Activated CD4-positive, CD25-positive, alpha-beta regulatory T cell treated with anti-CD3 and anti-CD28 coated beads, Interleukin-2, amount 50 U/mL, for 16 hours (primary cell): ENCODE results near the gene C11orf98.
A peak's percentile ranks its signal among the peaks of the same experiment; 100 is the strongest.
"Not testable (repeated sequence)": the region's sequence is repeated elsewhere in the genome, so short reads cannot be mapped to it uniquely, and the experiment has no call there.

ENCODE experiments used
- DNase-seq: peaks from one replicate; pipeline ENCODE4 v3.0.0-alpha.2; 2020; ENCODE audit warnings: low read depth, low spot score

The C11orf98 gene

DNA sequence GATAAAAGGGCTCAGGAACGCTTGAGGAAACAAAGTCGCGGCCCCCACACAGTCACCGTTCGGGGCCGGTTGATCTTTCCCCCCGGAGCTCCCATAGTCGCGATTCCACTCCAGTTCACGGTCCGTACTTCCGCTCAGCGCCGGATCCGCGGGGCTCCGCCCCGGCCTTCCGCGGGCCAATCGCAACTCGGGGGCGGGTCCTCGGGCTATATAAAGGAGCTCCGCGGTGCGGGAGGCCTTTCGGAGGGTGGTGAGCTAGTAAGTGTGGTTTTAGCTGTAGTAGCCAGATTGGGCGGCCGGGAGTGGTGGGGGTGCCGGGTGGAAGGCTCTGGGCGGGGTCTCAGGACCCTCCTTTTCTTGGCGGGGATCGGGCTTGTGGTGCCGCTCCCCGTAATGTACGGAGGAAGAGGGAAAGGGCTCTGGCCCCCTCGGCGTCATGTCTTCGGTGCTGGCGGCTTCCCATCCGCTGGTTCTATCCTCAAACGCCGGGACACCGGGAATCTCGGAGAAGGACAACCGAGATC, at the start of gene C11orf98, which contains the start of gene CSKMT:
Gene C11orf98 (minus strand): TSS at position 136 of the 524 bp plus-strand sequence. CDS start 41 bp downstream, at position 95.
Gene CSKMT (plus strand): TSS at position 238 of the 524 bp plus-strand sequence. CDS start 568 bp downstream, outside the sequence.
- peak; percentile 91 for DNase-seq

- DNase-seq = no peak
Observed at GRCh38 chr11:62713343-62713742, 48.3 kb upstream of the C11orf98 start.

DNA sequence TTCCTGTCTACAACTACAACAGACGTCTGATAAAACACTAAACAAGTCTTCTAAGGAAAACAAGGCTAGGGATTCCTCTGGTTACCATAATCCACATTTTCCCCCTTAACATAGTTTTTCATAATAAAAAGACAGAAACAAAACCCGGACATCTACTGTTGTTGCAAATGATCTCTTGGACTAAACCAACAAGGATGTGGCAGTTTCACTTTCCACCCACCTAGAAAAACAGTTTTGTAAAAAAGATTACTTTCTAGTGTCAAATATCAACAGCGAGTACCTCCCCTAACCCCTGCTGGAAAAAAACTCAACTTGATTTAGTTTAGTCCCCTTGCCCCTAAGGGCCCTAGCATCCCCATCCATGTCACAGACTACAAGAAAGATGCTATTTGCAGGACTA, 47.9 kb upstream of the C11orf98 start:
- no peak for DNase-seq

DNA sequence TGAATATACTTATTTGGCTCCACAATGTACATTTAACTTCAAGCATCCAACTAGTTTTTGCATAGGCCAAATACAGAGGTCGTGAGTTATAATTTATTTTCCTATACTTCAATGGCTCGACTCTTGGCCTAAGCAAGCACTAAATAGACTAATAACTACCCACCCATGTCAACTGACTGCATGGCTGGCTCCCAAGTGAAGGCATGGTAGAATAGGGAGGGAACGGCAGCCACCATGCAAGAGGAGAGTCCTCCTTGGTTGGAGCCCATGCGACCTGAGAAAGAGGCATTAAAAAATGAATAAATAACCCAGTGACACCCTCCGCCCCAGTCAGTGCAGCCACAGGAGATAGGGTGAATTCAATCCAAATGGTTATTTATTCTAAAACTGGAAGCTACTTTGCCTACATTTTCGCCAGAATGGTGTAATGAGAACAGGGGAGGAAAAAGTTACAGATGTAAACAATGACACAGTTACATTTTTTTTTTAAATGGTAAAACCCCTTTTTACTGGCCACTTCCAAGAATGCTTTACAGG, 47.3 kb upstream of the C11orf98 start:
- no peak for DNase-seq

GRCh38 chr11:62710001-62710345, 45.0 kb upstream of the C11orf98 start:
- DNase-seq = no peak

DNA sequence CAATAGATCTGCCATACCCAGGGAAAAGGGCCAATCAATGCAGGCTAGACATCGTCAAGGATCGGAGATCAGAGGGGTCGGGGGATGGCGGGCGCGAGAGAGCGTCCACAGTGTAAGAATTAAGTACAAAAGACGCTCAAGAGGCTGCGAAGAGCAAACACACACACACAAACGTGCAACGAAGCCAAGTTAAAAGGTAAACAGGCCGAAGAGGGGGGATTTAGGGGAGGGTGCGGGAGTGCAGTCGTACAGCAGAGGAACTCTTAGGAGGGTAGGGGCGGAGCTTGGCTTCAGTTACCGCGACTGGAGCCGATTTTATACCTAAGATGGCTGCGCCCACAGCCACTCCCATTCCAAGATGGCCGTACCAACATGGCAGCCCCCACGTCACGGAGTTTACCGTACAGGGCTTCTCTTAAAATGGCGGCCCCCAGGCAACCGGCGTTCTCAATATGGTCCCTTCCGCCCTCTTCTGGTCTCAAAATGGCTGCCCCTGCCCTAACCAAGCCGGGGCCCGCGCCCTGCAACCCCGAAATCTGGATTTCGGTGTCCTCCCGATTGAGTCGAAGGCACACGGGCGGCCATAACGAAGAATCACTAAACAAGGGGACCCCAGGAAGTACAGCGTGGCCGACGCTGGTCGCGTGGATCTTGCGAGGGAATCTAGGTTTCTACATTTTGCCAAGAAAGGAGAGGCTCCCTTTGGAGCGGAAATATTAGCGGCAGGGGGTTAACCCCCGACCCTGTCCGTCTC, 44.4 kb upstream of the C11orf98 start:
- peak; percentile 94 for DNase-seq

DNA sequence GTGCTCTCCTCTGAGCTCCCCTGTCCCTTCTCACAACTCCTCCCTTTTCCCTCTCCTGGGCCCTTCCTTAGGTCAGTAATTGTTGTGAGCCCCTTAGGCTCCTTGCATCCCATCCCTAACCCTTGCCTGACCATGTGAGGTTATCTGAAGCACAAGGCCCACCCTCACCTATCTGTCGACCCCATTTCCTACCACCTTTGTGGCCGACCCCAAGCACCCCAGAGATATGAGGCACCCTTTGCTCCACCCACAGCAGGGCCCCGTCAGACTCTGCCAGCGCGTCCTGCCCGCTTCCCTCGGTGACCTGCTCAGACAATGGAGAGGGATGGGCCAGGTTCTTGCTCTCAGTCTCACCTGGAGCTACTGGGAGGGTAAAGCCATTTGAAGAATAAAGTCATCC, 43.8 kb upstream of the C11orf98 start:
- peak; percentile 10 for DNase-seq

DNA sequence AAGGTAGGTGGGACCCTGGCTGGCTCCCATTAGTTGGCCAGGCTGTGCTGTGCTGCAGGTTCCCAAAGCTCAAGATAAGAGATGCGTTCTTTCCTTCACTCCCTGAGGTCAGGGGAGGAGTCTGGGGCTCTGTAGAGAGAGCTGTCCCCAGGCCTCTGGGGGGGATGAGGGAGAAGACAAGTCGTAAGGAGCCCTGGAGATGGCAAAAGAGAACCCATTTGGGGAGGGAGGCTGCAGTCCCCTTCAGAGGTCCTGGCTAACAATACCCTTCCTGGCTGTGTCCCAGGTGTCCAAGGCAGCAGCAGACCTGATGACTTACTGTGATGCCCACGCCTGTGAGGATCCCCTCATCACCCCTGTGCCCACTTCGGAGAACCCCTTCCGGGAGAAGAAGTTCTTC, 43.4 kb upstream of the C11orf98 start:
- no peak for DNase-seq

DNA sequence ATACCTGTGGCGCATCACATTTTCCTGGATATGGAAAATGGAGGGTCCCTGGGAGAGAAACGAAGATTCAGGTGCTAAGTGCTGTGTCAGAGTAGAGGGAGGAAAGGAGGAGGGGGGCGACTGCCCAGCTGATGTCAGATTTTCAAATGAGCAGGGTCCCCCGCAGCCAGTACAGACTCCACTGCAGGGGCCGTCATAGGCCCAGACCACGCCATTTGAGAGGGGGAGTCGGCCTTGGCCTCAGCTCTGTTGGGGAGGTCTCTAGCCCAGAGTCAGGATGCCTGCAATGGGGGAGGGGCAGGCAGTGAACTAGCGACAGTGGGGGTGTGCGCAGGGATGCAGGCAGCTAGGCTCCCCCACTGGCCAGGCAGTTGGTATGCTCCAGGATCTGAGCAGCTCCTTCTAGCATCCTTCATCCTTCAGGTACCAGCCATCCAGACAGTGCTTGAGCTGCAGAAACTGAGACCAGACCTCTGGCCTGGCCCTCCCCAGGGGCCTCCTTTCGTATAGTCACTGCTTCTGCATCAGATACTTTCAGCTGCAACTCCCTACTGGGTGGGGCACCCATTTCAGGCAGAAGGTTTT, 42.4 kb upstream of the C11orf98 start, which contains the start of the genes BSCL2 and GNG3:
Gene BSCL2 (minus strand): TSS at position 148 of the 585 bp plus-strand sequence. CDS start 229 bp downstream, outside the sequence.
Gene GNG3 (plus strand): TSS at position 400 of the 585 bp plus-strand sequence. CDS start 620 bp downstream, outside the sequence.
- no peak for DNase-seq

DNA sequence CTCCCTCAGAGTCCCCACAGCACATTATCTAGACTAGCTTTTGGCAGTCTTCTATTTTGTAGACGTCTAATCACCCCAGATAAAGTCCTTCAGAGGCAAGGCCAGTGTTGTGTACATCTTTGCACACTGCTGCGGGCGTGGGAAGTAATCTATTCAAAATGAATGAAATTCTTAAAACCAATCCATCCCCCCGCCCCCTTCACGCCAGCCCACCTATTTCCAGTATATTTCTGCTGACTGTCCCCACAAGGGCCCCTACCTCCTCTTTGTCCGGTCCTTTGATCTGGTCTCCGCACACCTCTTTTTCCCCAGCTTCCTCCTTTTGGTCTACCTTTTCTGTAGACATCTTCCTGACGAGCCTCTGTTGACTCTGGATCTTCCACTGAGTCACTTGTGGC, 41.8 kb upstream of the C11orf98 start:
- DNase-seq = no peak

DNA sequence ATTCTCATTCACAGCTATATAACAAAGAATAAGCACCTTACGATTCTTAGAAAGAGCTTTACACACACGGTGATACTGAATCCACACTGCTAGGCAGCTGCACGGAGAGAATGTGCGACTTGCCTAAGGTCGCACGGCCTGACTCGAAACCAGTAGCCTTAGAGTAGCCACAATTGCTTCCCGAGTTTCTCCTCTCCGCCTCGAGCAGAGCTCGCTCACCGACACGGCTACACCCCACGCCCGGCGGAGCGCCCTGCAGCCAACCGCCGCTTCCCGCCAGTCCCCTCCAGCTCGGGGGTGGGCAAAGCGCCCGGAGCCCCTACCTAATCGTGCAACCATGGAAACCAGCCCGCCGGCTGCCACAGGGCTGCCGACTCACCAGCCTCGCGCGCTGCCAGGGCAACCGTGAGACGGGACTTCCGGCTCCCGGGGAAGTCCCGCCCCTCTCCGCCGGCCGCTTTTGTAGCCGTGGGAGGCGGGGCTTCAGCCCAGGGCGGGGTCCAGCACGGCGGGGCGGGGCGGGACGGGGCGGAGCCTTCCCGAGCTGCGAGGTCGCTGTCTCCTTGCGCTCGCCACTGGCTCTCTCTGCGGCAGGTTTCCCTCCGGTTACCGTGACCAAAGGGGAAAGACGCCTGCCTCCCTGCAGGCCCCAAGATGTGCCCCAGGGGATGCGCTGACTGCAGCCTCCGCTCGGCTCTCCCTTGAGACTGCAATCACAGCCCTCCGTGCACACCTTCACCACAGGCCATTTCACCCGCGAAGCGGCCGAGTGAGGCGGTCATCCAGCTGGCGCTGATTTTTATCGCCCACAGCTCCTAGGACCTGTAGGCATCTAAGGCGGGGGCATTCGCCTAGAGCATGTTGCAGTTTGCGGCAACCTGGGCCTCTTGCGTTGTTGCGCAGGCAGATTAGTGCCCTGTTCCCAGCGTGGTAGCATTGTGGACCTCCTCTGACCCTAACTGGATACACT, 41.2 kb upstream of the C11orf98 start:
- DNase-seq = peak; percentile 86

DNA sequence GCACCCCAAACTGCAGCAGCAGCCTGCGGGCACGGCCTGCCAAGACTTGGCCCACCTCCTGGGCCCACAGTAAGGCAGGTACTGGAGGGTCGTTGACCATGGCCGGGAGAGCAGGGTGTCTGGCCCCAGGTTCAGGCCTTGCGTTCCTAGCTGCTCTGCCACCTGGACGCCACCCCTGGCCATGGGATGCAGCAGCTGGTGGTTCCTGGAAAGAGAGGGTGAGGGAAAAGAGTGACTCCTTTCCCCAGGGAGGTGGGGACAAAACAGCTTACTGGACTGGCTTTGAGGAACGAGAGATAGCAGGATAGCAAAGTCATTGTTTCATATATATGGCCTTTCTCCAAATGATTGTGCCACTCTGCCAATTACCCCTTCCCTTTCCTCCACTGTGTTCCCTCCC, 40.4 kb upstream of the C11orf98 start:
- DNase-seq = no peak

- not testable (repeated sequence) for DNase-seq
Observed at GRCh38 chr11:62703921-62704320, 38.9 kb upstream of the C11orf98 start.

DNA sequence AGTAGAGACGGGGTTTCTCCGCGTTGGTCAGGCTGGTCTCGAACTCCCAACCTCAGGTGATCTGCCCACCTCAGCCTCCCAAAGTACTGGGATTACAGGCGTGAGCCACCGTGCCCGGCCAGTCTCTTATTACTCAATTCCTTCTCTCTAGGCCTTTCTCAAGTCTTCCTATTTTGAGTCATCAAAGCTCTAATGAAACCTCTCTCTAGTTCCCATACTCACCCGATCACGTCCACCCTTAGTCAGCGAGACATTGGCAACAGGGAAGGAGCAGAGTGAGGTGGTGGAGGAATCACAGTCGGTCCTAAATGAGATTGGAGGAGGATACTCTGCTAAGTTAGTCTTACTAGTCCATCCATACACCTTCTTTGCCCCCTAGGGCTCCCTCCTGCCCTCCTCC, 37.2 kb upstream of the C11orf98 start:
- no peak for DNase-seq

- peak; percentile 63 for DNase-seq
Observed at GRCh38 chr11:62694455-62695167, 29.6 kb upstream of the C11orf98 start.

GRCh38 chr11:62693624-62694023, 28.6 kb upstream of the C11orf98 start:
- not testable (repeated sequence) for DNase-seq

DNA sequence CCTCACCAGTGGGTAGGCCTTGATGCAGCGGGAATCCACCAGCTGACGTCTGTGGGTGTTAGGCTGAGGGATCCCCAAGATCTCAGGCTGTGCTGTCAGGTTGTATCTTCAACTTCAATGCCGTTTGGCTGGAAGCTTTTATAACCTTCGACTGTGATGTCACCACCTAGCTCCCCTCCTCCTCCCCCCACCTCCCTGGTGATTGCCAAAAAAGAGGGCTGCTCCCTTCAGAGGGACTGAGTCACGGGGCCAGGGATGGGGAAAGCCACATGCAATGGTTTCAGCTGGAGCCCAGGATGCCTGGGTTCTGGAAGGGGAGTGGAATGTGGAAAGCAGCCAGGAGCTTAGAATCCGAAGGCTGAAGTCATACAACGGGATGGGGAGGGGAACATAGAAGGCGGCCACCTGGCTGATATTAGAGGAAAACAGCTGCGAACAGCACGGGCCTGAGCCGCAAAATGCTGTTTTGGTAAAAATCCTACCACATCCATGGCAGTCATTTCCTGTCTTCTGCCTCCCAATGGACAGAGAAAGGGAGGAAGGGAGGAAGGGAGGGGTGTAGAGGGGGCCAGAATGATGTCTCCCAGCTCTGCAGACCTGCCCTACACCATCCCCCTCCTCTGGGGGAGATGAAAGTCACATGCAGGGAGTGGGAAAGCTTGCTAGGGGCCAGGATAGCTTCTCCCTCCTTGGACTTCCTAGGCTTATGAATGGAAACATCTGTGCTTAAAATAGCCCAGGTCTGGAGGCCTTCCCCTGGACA, 24.6 kb upstream of the C11orf98 start, which contains the start of gene LRRN4CL:
Gene LRRN4CL (minus strand): TSS at position 110 of the 763 bp plus-strand sequence. CDS start 1,022 bp downstream, outside the sequence.
- DNase-seq = no peak

DNA sequence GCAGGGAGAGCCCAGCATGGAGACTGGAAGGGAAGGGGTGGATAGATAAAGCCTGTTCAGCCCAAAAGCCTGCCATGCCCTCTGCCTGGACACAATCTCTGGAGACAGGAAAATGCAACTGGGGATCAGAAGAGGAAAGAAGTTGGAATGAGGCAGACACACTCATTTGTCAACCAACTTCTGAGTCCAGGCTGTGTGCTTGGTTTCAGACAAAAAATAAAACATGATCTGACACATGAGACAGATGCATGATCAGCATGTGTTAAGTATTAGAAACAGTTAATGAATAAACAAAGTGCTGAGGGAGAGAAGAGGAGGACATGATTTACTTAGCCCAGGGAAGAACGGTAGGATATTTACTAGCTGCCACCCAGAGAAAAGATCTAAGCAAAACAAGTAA, 23.5 kb upstream of the C11orf98 start:
- DNase-seq = no peak

DNA sequence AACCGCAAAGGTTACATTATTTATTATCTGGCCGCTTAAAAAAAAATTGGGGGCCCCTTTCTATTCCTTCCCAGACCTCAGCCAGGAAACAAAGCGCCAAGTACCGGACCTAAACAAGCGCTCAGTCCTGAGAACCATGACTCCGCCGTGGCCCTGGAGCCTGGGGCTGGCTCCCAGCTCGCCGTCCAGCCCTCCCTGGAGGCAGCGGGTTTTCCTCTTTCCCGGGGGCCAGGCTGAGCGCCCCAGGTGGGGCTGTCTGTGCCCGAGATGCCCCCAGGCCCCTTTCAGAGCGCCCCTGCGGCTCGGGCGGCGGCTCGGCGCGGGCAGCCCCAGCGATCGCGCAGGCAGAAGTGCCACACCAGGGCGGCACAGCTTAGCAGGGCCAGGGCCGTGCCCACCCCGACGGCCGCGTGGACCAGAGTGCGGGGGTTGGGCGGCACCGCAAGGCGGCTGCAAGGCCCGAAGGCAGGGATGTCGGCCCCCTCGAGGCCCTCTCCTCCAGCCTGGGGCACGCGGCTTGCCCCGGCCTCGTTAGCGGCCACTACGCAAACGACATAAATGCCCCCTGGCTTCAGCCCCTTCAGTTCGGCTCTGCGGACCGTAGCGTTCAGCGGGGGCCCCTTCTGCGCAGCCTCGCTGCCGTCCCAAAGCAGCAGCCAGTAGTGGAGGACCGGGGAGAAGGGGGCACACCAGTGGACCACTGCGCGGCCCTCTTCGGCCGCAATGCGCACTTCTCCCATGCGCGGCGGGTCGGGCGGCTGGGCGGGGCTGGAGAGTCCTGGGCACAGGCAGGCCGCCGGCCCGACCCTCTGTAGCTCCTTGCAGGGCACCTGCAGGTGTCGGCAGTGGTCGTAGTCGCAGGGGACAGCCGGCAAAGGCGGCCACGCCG, 22.7 kb upstream of the C11orf98 start:
- no peak for DNase-seq
